ENCODE results near the gene RBM20. TPM values are rescaled to one million over a fixed set of nuclear protein-coding genes. Genes with fewer than 3 reads are reported as not detected.

The RBM20 gene
- polyA plus RNA-seq, 1 experiment, result 0.11 TPM

- no peak overlapping the region for H3K27ac ChIP-seq (ENCODE audit: low read depth, low read length)
- CTCF ChIA-PET, result interaction anchor here (1.3 kb wide), 1 partner anchor 37 kb away, joined by 3 read pairs; no protein-coding TSS in a partner anchor
- no peak for DNase-seq (ENCODE audit: low read depth, low spot score)
- peaks cover 3% of the 10 kb centered on the region for H3K27me3 ChIP-seq (ENCODE audit: control insufficient read depth, insufficient read depth, low read length)
- no peak for TF ChIP-seq CTCF (IDR thresholded peaks at IDR 0.05; ENCODE audit: low read depth, low read length)
- POLR2A ChIA-PET, result no interaction called here
- no peaks in the 10 kb centered on the region for H3K9me3 ChIP-seq (ENCODE audit: control insufficient read depth, insufficient read depth, low read length)
- no peak overlapping the region for H3K4me3 ChIP-seq (ENCODE audit: low read depth, low read length)
These were observed 65.9 kb downstream of the RBM20 start for GRCh38 chr10:110709964-110710587.

GRCh38 chr10:110710621-110711020, 66.5 kb downstream of the RBM20 start:
- POLR2A ChIA-PET, result no interaction called here
- H3K9me3 ChIP-seq (ENCODE audit: control insufficient read depth, insufficient read depth, low read length), result no peaks in the 10 kb centered on the region
- CTCF ChIA-PET, result interaction anchor here (1.3 kb wide), 1 partner anchor 38 kb away, joined by 3 read pairs; no protein-coding TSS in a partner anchor
- no peak for DNase-seq (ENCODE audit: low read depth, low spot score)
- no peak overlapping the region for H3K4me3 ChIP-seq (ENCODE audit: low read depth, low read length)
- H3K27ac ChIP-seq (ENCODE audit: low read depth, low read length), result no peak overlapping the region
- H3K27me3 ChIP-seq (ENCODE audit: control insufficient read depth, insufficient read depth, low read length), result peaks cover 3% of the 10 kb centered on the region
- TF ChIP-seq CTCF (IDR thresholded peaks at IDR 0.05; ENCODE audit: low read depth, low read length), result no peak

- no peak for TF ChIP-seq CTCF (IDR thresholded peaks at IDR 0.05; ENCODE audit: low read depth, low read length)
- H3K9me3 ChIP-seq (ENCODE audit: control insufficient read depth, insufficient read depth, low read length), result no peaks in the 10 kb centered on the region
- H3K27ac ChIP-seq (ENCODE audit: low read depth, low read length), result no peak overlapping the region
- no peak overlapping the region for H3K4me3 ChIP-seq (ENCODE audit: low read depth, low read length)
- ChIA-PET CTCF (interaction anchor here (0.7 to 1.4 kb wide), 3 partner anchors 101 to 1436 kb away, joined by 3 to 6 read pairs (median 3); no protein-coding TSS in a partner anchor), POLR2A (no interaction called here)
- peaks cover 3% of the 10 kb centered on the region for H3K27me3 ChIP-seq (ENCODE audit: control insufficient read depth, insufficient read depth, low read length)
- DNase-seq (ENCODE audit: low read depth, low spot score), result no peak
These were observed 67.2 kb downstream of the RBM20 start for GRCh38 chr10:110711382-110711781.

GRCh38 chr10:110714356-110714755, 70.2 kb downstream of the RBM20 start:
- H3K27ac ChIP-seq (ENCODE audit: low read depth, low read length), result no peak overlapping the region
- no peak for TF ChIP-seq CTCF (IDR thresholded peaks at IDR 0.05; ENCODE audit: low read depth, low read length)
- peaks cover 15% of the 10 kb centered on the region for H3K27me3 ChIP-seq (ENCODE audit: control insufficient read depth, insufficient read depth, low read length)
- no peak for DNase-seq (ENCODE audit: low read depth, low spot score)
- H3K4me3 ChIP-seq (ENCODE audit: low read depth, low read length), result no peak overlapping the region
- POLR2A ChIA-PET, result no interaction called here
- no peaks in the 10 kb centered on the region for H3K9me3 ChIP-seq (ENCODE audit: control insufficient read depth, insufficient read depth, low read length)
- CTCF ChIA-PET, result interaction anchor here (1.1 kb wide), 1 partner anchor 42 kb away, joined by 4 read pairs; no protein-coding TSS in a partner anchor

- CTCF ChIA-PET, result no interaction called here
- Histone ChIP-seq H3K27ac (ENCODE audit: low read depth, low read length) (no peak overlapping the region), H3K4me3 (ENCODE audit: low read depth, low read length) (no peak overlapping the region), H3K27me3 (ENCODE audit: control insufficient read depth, insufficient read depth, low read length) (peaks cover 30% of the 10 kb centered on the region), H3K9me3 (ENCODE audit: control insufficient read depth, insufficient read depth, low read length) (no peaks in the 10 kb centered on the region)
- no peak for TF ChIP-seq CTCF (IDR thresholded peaks at IDR 0.05; ENCODE audit: low read depth, low read length)
- no peak for DNase-seq (ENCODE audit: low read depth, low spot score)
- POLR2A ChIA-PET, result no interaction called here
These were observed 73.8 kb downstream of the RBM20 start for GRCh38 chr10:110717781-110718589.

Data from AG04450 (cell line).